SKM-1 treated with dmso at 0.1 percent for 144 hours (cell line): ENCODE measurements around the gene UBA1.

Source experiments
- DNase-seq: peaks from one replicate; lab custom pipeline; 2025; ENCODE audit not compliant: unreplicated experiment; lab: John Stamatoyannopoulos, UW

UBA1 gene

GRCh38 chrX:47210661-47211425 lies 17.2 kb downstream of the UBA1 start:
- DNase-seq, result no peak

GRCh38 chrX:47212381-47213293 lies 19.0 kb downstream of the UBA1 start:
- DNase-seq, result no peak

GRCh38 chrX:47214435-47215077 lies 20.9 kb downstream of the UBA1 start:
- no peak for DNase-seq

GRCh38 chrX:47215291-47215900 lies 21.8 kb downstream of the UBA1 start:
- no peak for DNase-seq

- DNase-seq, result no peak
Observed at GRCh38 chrX:47216393-47216925, 22.8 kb downstream of the UBA1 start.

GRCh38 chrX:47217121-47217851 lies 23.7 kb downstream of the UBA1 start:
- DNase-seq, result no peak

- DNase-seq, result peak; percentile 92
Observed at GRCh38 chrX:47217852-47218279, 24.2 kb downstream of the UBA1 start.

GRCh38 chrX:47218280-47218919 lies 24.8 kb downstream of the UBA1 start, which contains the start of gene CDK16:
Gene CDK16, plus strand, starts transcription at chrX:47218681. Its CDS starts 4,877 bp downstream, at chrX:47223558.
- peak; percentile 62 for DNase-seq

- no peak for DNase-seq
Observed at GRCh38 chrX:47218920-47219815, 25.5 kb downstream of the UBA1 start.

GRCh38 chrX:47221756-47222155 lies 28.1 kb downstream of the UBA1 start:
- no peak for DNase-seq

GRCh38 chrX:47222751-47223350 lies 29.2 kb downstream of the UBA1 start:
- no peak for DNase-seq

- no peak for DNase-seq
Observed at GRCh38 chrX:47223476-47224250, 30.0 kb downstream of the UBA1 start.

- no peak for DNase-seq
Observed at GRCh38 chrX:47224266-47224895, 30.8 kb downstream of the UBA1 start.

- DNase-seq, result no peak
Observed at GRCh38 chrX:47224896-47225290, 31.3 kb downstream of the UBA1 start.

- DNase-seq, result no peak
Observed at GRCh38 chrX:47226071-47226470, 32.4 kb downstream of the UBA1 start.

GRCh38 chrX:47226531-47227333 lies 33.1 kb downstream of the UBA1 start:
- DNase-seq, result no peak
